ENCODE data around the gene TGOLN2.

DNA sequence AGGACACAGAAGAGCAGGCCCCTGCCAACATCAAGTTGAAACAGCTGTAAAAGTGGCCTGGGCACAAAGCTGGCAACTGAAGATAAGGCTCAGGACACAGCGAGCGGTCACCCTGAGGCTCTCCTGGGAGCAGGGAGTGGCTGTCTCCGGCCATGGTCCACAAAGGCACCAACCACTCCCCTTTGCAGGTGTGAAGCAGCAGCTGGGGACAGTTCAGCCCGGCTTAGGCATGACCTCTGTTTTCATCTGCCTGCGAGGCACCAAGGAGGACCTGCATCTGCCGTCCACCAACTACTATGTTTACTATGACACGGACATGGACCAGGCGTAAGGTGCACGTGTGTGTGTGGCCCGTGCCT lies 12.9 kb downstream of the TGOLN2 start:
- no peak for TF ChIP-seq POLR2A (IDR thresholded peaks at IDR 0.05)
- TF ChIP-seq, protein P1, sequence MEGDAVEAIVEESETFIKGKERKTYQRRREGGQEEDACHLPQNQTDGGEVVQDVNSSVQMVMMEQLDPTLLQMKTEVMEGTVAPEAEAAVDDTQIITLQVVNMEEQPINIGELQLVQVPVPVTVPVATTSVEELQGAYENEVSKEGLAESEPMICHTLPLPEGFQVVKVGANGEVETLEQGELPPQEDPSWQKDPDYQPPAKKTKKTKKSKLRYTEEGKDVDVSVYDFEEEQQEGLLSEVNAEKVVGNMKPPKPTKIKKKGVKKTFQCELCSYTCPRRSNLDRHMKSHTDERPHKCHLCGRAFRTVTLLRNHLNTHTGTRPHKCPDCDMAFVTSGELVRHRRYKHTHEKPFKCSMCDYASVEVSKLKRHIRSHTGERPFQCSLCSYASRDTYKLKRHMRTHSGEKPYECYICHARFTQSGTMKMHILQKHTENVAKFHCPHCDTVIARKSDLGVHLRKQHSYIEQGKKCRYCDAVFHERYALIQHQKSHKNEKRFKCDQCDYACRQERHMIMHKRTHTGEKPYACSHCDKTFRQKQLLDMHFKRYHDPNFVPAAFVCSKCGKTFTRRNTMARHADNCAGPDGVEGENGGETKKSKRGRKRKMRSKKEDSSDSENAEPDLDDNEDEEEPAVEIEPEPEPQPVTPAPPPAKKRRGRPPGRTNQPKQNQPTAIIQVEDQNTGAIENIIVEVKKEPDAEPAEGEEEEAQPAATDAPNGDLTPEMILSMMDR (IDR thresholded peaks at IDR 0.05), result no peak

Measured in prostate gland (tissue), 2 donors.